Stimulated activated CD8-positive, alpha-beta memory T cell treated with anti-CD3 and anti-CD28 coated beads, Interleukin-2, amount 100 ng/mL, for 1 hour (primary cell): ENCODE measurements around the gene C19orf33.
A peak's percentile ranks its signal among the peaks of the same experiment; 100 is the strongest.

Experiments
- DNase-seq, 2 donors: peaks; one replicate each; pipeline ENCODE4 v3.0.0-alpha.2; 2020; ENCODE audit warnings: low read depth in 2 of 2

C19orf33 gene

GRCh38 chr19:38308926-38309614 is 5.0 kb downstream of the C19orf33 start:
- DNase-seq = no peak

DNA sequence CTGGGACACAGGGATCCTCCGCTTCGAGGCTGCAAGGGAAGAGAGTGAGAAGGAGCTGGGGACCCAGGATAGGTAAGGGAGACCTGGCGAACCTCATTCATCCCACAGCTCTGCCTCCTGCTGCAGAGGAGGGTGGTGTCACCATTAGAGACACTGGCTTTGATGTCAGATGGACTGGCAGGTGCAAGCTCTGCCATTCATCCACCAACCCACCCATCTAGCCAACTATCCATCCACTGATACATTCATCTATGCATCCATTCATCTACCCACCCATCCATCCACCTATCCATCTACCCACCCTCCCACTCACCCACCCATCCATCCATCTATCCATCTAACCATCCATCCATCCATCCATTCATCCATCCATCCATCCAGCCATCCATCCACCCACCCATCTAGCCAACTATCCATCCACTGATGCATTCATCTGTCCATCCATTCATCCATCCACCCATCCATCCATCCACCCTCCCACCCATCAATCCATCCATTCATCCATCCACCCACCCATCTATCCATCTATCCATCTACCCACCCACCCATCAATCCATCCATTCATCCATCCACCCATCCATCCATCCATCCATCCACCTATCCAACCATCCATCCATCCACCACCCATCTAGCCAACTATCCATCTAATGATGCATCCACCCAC is 5.7 kb downstream of the C19orf33 start:
- DNase-seq = no peak

- DNase-seq = no peak
Observed at GRCh38 chr19:38310279-38310670, 6.2 kb downstream of the C19orf33 start.

DNA sequence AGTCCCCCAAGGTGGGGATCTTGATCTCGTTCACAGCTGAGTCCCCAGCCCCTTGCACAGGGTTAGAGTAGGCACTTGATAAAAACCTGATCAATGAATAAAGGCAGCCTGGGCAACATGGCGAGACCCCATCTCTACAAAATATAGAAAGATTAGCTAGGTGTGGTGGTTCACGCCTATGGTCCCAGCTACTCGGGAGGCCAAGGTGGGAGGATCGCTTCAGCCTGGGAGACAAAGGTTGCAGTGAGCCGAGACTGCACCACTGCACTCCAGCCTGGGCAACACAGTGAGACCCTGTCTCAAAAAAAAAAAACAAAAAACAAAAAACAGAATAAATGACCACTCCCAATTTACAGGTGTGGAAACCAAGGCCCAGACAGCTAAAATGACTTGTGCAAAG is 6.9 kb downstream of the C19orf33 start:
- DNase-seq = no peak

- DNase-seq = peak; percentile 88 to 90
Observed at GRCh38 chr19:38315657-38316476, 11.8 kb downstream of the C19orf33 start, which contains the start of gene YIF1B. TSS of gene YIF1B (minus strand) at chr19:38315947. CDS start at chr19:38315917, 30 bp downstream.

- DNase-seq = no peak
Observed at GRCh38 chr19:38316477-38317067, 12.5 kb downstream of the C19orf33 start.

- no peak for DNase-seq
Observed at GRCh38 chr19:38317104-38317612, 13.1 kb downstream of the C19orf33 start.

DNA sequence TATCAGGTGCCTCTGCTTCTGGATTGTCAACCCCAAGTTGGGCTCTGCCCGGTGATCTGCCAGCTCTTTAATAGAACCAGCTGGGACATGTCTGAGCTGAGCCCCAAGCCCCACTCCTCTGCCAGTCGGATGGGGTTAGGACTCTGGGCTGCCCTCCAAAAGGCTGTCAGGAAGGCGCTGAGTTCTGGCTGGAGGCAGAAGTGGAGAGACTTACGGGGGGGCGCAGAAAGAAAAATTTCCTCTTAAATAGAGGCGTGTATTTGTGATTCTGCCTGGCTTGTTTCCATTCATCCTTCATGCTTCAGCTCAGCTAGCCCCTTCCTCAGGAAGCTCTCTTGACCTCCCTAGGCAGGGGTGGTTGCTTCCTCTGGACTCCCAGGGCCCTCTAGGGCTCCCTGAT is 14.6 kb downstream of the C19orf33 start:
- DNase-seq = no peak

DNA sequence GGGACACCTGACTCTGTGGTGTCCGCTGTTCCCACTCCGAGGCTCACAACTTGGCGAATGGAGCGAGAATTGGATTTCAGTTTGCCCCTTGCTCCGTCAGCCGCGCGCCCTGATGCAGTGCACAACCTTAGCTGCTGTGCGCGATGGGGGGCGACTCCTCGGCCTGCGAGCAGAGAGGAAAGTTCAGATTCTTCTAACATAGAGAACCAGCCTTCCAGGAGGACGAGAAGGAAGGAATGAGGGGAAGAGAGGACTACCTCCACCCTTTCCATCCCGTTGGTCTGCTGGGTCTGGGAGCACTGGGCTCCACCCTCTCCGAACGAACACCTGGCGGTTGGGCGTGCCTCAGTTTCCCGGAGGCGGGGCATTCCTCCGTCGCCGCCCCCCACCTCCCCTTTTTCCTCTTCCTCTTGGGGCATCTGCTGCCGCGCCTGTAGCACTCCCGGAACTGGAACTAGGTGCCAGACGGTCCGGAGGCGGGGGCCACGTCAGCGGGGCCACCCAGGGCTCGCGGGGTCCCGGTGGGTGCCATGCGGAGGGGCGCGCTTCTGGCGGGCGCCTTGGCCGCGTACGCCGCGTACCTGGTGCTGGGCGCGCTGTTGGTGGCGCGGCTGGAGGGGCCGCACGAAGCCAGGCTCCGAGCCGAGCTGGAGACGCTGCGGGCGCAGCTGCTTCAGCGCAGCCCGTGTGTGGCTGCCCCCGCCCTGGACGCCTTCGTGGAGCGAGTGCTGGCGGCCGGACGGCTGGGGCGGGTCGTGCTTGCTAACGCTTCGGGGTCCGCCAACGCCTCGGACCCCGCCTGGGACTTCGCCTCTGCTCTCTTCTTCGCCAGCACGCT is 15.6 kb downstream of the C19orf33 start, which contains the start of gene KCNK6:
Gene KCNK6 (plus strand): TSS at position 425 of the 838 bp plus-strand sequence. CDS start 106 bp downstream, at position 531.
- no peak for DNase-seq

DNA sequence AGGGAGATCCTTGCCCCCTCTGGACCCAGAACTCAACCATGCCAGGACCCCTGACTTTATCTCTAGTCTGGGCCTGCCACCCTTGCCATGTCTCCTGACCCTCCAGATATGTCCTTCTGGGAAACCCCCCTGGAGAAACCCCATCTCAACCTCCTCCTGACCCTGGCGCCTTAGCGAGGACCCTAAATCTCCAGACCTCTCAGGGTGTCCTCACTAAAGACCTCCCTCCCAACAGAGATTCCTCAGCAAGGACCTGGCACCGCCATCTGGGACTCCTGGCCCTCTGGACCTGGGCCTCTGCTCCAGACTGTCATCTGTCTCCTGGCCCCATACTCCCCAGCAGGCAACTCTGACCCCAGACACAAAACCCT is 16.9 kb downstream of the C19orf33 start:
- DNase-seq = no peak

GRCh38 chr19:38321646-38322196 is 17.7 kb downstream of the C19orf33 start:
- no peak for DNase-seq

DNA sequence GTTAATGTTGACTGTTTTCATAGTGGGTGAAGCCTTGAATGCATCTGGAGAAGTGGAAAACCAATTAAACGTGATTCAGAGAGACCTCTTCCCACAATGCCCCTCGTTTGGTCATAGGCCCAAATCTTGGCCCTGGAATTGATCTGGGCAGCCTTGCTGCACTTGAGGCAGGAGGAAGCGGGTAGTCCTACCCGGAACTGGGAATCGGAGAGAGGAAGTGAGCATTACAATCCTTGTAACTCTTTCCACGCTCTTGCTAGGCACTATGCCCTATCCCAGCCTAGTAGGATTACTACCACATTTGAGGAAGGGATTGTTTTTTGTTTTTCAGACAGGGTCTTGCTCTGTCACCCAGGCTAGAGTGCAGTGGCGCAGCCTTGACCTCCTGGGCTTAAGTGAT is 19.2 kb downstream of the C19orf33 start:
- no peak for DNase-seq

DNA sequence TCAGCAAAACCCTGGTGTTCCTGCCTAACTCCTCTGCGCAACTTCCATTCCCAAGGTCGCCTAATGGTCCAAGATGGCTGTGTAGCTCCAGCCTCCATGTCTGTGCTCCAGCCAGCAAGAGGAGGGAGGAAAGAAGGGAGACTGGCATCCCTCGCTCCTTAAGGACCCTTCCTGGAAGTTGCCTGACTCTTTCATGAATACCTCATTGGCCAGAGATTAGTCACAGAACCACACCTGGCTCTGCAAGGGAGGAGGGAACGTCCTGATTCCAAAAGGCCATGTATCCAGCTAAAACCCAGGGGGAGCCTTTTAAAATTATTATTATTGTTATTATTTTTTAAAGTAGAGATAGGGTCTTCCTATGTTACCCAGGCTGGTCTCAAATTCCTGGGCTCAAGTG is 20.4 kb downstream of the C19orf33 start:
- DNase-seq = no peak

DNA sequence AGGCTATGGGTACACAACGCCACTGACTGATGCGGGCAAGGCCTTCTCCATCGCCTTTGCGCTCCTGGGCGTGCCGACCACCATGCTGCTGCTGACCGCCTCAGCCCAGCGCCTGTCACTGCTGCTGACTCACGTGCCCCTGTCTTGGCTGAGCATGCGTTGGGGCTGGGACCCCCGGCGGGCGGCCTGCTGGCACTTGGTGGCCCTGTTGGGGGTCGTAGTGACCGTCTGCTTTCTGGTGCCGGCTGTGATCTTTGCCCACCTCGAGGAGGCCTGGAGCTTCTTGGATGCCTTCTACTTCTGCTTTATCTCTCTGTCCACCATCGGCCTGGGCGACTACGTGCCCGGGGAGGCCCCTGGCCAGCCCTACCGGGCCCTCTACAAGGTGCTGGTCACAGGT is 22.5 kb downstream of the C19orf33 start:
- no peak for DNase-seq

- no peak for DNase-seq
Observed at GRCh38 chr19:38329651-38330050, 25.6 kb downstream of the C19orf33 start.

GRCh38 chr19:38331728-38332127 is 27.7 kb downstream of the C19orf33 start:
- DNase-seq = no peak

DNA sequence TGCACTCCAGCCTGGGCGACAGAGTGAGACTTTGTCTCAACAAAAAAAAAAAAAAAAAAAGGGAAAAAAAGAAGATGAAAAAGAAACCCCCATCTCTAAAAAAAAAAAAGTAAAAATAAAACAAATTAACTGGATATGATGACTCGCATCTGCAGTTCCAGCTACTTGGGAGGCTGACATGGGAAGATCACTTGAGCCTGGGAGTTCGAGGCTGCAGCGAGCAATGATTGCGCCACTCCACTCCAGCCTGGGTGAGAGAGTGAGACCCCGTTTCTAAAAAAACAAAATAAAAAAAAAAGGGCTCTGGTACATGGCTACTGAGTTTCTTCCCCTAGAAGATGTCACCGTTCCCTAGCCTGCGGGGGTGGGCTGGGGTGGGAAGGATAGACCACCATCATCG is 29.2 kb downstream of the C19orf33 start:
- no peak for DNase-seq

DNA sequence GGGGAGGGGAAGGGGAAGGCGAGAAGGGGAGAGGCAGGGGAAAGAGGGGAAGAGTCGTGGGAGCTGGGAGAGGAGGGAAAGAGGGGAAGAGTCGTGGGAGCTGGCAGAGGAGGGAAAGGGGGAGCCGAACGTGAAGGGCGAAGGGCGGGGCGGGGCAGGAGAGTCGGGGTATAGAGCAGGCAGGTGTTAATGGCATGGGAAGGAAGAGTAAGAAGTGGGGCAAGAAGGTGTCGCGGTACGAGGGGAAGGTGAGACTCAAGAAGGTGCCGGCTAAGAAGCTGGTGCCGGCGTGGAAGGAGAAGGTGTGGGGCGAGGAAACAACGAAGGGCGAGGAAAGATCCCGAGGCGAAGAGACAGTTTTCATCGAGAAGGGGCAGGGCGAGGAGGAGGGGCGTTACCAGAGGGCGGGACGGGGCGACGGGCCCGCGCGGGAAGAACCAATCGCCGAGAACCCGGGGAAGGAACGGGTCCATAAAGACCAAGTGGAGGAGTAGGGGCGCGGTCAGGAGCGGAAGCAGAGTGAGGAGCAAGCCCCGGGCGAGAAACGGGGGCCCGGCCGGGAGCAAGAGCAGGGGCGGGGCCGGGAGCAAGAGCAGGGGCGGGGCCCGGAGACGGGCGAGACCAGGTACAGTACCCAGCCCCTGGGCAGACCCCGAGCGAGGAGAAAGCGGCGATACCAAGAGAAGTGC is 32.0 kb downstream of the C19orf33 start:
- peak; percentile 78 to 92 for DNase-seq

DNA sequence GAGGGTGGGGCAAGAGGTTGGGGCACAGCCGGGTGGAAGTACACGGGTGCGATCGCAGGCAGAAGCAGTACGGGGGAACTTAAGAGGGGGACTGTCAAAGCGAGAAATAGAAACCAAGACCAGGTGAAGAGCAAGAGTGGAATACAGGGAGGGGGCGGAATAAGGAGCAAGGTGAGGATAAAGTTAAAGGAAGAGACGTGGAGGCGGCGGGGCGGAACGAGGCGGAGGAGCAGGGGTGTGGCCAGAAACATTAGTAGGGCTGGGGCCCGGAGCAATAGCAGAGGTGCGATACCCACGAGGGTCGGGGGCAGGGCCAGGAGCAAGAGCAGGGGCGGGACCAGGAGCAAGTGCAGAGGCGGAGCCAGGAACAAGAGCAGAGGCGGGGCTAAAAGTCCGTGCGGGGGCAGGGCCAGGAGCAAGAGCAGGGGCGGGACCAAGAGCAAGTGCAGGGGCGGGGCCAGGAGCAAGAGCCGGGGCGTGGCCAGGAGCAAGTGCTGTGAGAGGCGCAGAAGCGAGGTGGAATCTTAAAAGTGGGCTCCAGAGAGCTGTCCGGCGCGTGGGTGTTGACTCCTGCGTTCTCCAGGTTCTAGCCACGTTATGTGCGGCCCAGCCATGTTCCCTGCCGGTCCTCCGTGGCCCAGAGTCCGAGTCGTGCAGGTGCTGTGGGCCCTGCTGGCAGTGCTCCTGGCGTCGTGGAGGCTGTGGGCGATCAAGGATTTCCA is 32.7 kb downstream of the C19orf33 start:
- peak; percentile 88 to 92 for DNase-seq

DNA sequence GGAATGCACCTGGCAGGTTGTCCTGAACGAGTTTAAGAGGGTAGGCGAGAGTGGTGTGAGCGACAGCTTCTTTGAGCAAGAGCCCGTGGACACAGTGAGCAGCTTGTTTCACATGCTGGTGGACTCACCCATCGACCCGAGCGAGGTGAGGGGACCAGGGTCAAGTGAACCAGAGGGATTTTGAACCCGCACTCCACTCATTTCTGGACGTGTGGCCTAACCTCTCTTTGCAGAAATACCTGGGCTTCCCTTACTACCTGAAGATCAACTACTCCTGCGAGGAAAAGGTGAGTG is 33.3 kb downstream of the C19orf33 start:
- DNase-seq = no peak
